GM18517 (cell line): ENCODE results near the gene COQ9.
A peak's percentile ranks its signal among the peaks of the same experiment; 100 is the strongest.
"Not testable (repeated sequence)": the region's sequence is repeated elsewhere in the genome, so short reads cannot be mapped to it uniquely, and the experiment has no call there.

Experiments used
- ATAC-seq: cut with Tn5 transposase; IDR thresholded peaks from one replicate; pipeline ENCODE4 v1.9.1; 2021; ENCODE audit warnings: mild to moderate bottlenecking, moderate library complexity; ENCODE audit not compliant: unreplicated experiment

The COQ9 gene

GRCh38 chr16:57426356-57426755 is 20.9 kb upstream of the COQ9 start:
- no peak for ATAC-seq

- no peak for ATAC-seq
Measured at GRCh38 chr16:57427307-57427706, 20.0 kb upstream of the COQ9 start.

- ATAC-seq, result no peak
Measured at GRCh38 chr16:57427824-57428223, 19.5 kb upstream of the COQ9 start.

- no peak for ATAC-seq
Measured at GRCh38 chr16:57430955-57431354, 16.3 kb upstream of the COQ9 start.

- no peak for ATAC-seq
Measured at GRCh38 chr16:57432505-57432904, 14.8 kb upstream of the COQ9 start.

- no peak for ATAC-seq
Measured at GRCh38 chr16:57432989-57433388, 14.3 kb upstream of the COQ9 start.

- no peak for ATAC-seq
Measured at GRCh38 chr16:57434003-57434402, 13.3 kb upstream of the COQ9 start.

GRCh38 chr16:57435838-57436237 is 11.4 kb upstream of the COQ9 start:
- ATAC-seq, result no peak

GRCh38 chr16:57439947-57440346 is 7.3 kb upstream of the COQ9 start:
- not testable (repeated sequence) for ATAC-seq

- not testable (repeated sequence) for ATAC-seq
Measured at GRCh38 chr16:57440551-57440950, 6.7 kb upstream of the COQ9 start.

- ATAC-seq, result no peak
Measured at GRCh38 chr16:57444711-57445110, 2.6 kb upstream of the COQ9 start.

GRCh38 chr16:57445510-57445909 is 1.8 kb upstream of the COQ9 start:
- ATAC-seq, result no peak

- ATAC-seq, result peak; percentile 20
Measured at GRCh38 chr16:57446531-57447185, 621 bp upstream of the COQ9 start.

GRCh38 chr16:57452021-57452420 is 4.7 kb downstream of the COQ9 start:
- ATAC-seq, result no peak

GRCh38 chr16:57462209-57462977 is 15.1 kb downstream of the COQ9 start, which contains the start of gene POLR2C:
POLR2C (plus strand) TSS chr16:57462679; CDS start chr16:57462725, 46 bp downstream.
- peak; percentile 82 for ATAC-seq

GRCh38 chr16:57462978-57463362 is 15.7 kb downstream of the COQ9 start:
- ATAC-seq, result no peak

- ATAC-seq, result no peak
Measured at GRCh38 chr16:57464523-57464922, 17.2 kb downstream of the COQ9 start.

GRCh38 chr16:57468346-57468745 is 21.1 kb downstream of the COQ9 start:
- no peak for ATAC-seq

- no peak for ATAC-seq
Measured at GRCh38 chr16:57469046-57469445, 21.8 kb downstream of the COQ9 start.

GRCh38 chr16:57469917-57470470 is 22.7 kb downstream of the COQ9 start:
- ATAC-seq, result no peak

GRCh38 chr16:57470711-57471110 is 23.4 kb downstream of the COQ9 start:
- ATAC-seq, result no peak

- ATAC-seq, result no peak
Measured at GRCh38 chr16:57471209-57471608, 23.9 kb downstream of the COQ9 start.
